ENCODE measurements around the gene NACC2. TPM values are rescaled to one million over a fixed set of nuclear protein-coding genes. Genes with fewer than 3 reads are reported as not detected.

Gene NACC2
- total and polyA plus RNA-seq, 2 experiments from 2014 or later, result 4.4 to 12.0 TPM

GRCh38 chr9:136087741-136088480, 7.2 kb downstream of the NACC2 start:
- Histone ChIP-seq H3K36me3 (no peaks in the 10 kb centered on the region), H3K9me3 (ENCODE audit: low read depth) (no peaks in the 10 kb centered on the region), H3K4me1 (ENCODE audit: low read depth) (no peaks in the 10 kb centered on the region), H3K27me3 (no peaks in the 10 kb centered on the region), H3K27ac (no peak overlapping the region), H3K4me3 (no peak overlapping the region)
- DNase-seq (ENCODE audit: low read depth in 1 of 2, low spot score in 1 of 2), result no peak
- TF ChIP-seq CTCF (IDR thresholded peaks at IDR 0.05; ENCODE audit: low read depth, low read length), result no peak

GRCh38 chr9:136086951-136087740, 7.9 kb downstream of the NACC2 start:
- H3K27me3 ChIP-seq, result no peaks in the 10 kb centered on the region
- H3K9me3 ChIP-seq (ENCODE audit: low read depth), result no peaks in the 10 kb centered on the region
- H3K4me1 ChIP-seq (ENCODE audit: low read depth), result no peaks in the 10 kb centered on the region
- no peak for DNase-seq (ENCODE audit: low read depth in 1 of 2, low spot score in 1 of 2)
- no peak overlapping the region for H3K4me3 ChIP-seq
- H3K27ac ChIP-seq, result no peak overlapping the region
- H3K36me3 ChIP-seq, result no peaks in the 10 kb centered on the region
- no peak for TF ChIP-seq CTCF (IDR thresholded peaks at IDR 0.05; ENCODE audit: low read depth, low read length)

- Histone ChIP-seq H3K4me3 (no peak overlapping the region), H3K9me3 (ENCODE audit: low read depth) (no peaks in the 10 kb centered on the region), H3K27me3 (no peaks in the 10 kb centered on the region), H3K4me1 (ENCODE audit: low read depth) (no peaks in the 10 kb centered on the region), H3K27ac (no peak overlapping the region), H3K36me3 (no peaks in the 10 kb centered on the region)
- DNase-seq (ENCODE audit: low read depth in 1 of 2, low spot score in 1 of 2), result no peak
- no peak for TF ChIP-seq CTCF (IDR thresholded peaks at IDR 0.05; ENCODE audit: low read depth, low read length)
These were observed 8.7 kb downstream of the NACC2 start for GRCh38 chr9:136086213-136086881.

- Histone ChIP-seq H3K27ac (no peak overlapping the region), H3K36me3 (no peaks in the 10 kb centered on the region), H3K4me3 (no peak overlapping the region), H3K4me1 (ENCODE audit: low read depth) (no peaks in the 10 kb centered on the region), H3K9me3 (ENCODE audit: low read depth) (no peaks in the 10 kb centered on the region), H3K27me3 (no peaks in the 10 kb centered on the region)
- no peak for TF ChIP-seq CTCF (IDR thresholded peaks at IDR 0.05; ENCODE audit: low read depth, low read length)
- no peak for DNase-seq (ENCODE audit: low read depth in 1 of 2, low spot score in 1 of 2)
These were observed 9.3 kb downstream of the NACC2 start for GRCh38 chr9:136085815-136086212.

GRCh38 chr9:136084063-136084944, 10.8 kb downstream of the NACC2 start:
- no peaks in the 10 kb centered on the region for H3K36me3 ChIP-seq
- H3K4me3 ChIP-seq, result no peak overlapping the region
- no peak for TF ChIP-seq CTCF (IDR thresholded peaks at IDR 0.05; ENCODE audit: low read depth, low read length)
- H3K4me1 ChIP-seq (ENCODE audit: low read depth), result no peaks in the 10 kb centered on the region
- no peak overlapping the region for H3K27ac ChIP-seq
- no peaks in the 10 kb centered on the region for H3K27me3 ChIP-seq
- DNase-seq (ENCODE audit: low read depth in 1 of 2, low spot score in 1 of 2), result no peak
- no peaks in the 10 kb centered on the region for H3K9me3 ChIP-seq (ENCODE audit: low read depth)

Measured in cardiac muscle cell (in vitro differentiated cells and primary cell).